Tibial nerve (tissue), 4 donors: ENCODE results near the gene PPP1R15B. TPM values are rescaled to one million over a fixed set of nuclear protein-coding genes. Genes with fewer than 3 reads are reported as not detected.

Source experiments
- DNase-seq, 2 donors: peaks; one replicate each; pipeline ENCODE4 v3.0.0-alpha.2; 2019; ENCODE audit warnings: low spot score in 2 of 2
- H3K27ac ChIP-seq, 4 donors: fragments of 200-600 bp; sonication (generic) in 3 of 4; one replicate each; pipeline ENCODE4 v1.5.1; 2017 to 2019; ENCODE audit warnings: mild to moderate bottlenecking in 1 of 4
- H3K27me3 ChIP-seq, 2 donors: fragments of 200-600 bp; sonication (generic) in 1 of 2; one replicate each; pipeline versions ENCODE4 v1.5.1 to v1.6.0; 2017 to 2019
- H3K36me3 ChIP-seq, 3 donors: fragments of 200-600 bp; sonication (generic); one replicate each; pipeline ENCODE4 v1.5.1; 2018 to 2019
- H3K4me1 ChIP-seq, 4 donors: fragments of 200-600 bp; sonication (generic) in 3 of 4; one replicate each; pipeline ENCODE4 v1.5.1; 2017 to 2019
- H3K4me3 ChIP-seq, 4 donors: fragments of 200-600 bp; sonication (generic) in 3 of 4; one replicate each; pipeline ENCODE4 v1.5.1; 2017 to 2019; ENCODE audit warnings: mild to moderate bottlenecking in 1 of 4, moderate library complexity in 1 of 4
- H3K9me3 ChIP-seq, 4 donors: fragments of 200-600 bp; sonication (generic) in 3 of 4; one replicate each; pipeline ENCODE4 v1.5.1; 2017 to 2019
- CTCF ChIP-seq, 5 experiments: fragments of 200-600 bp in 3 of 5; fragments of 450-650 bp in 2 of 5; sonication (generic) in 3 of 5; IDR thresholded peaks; one replicate each; pipeline ENCODE4 v1.5.1; 2016 to 2019; ENCODE audit warnings: antibody characterized with exemption in 5 of 5, mild to moderate bottlenecking in 3 of 5, moderate library complexity in 2 of 5
- EP300 ChIP-seq, 2 donors: sonication (generic); formaldehyde crosslinking; IDR thresholded peaks; one replicate each; pipeline ENCODE4 v1.6.1; 2017; ENCODE audit warnings: antibody characterized with exemption in 2 of 2, mild to moderate bottlenecking in 1 of 2
- POLR2A ChIP-seq, 2 donors: fragments of 450-650 bp; IDR thresholded peaks; one replicate each; pipeline ENCODE4 v1.6.1; 2017; ENCODE audit warnings: antibody characterized with exemption in 2 of 2, mild to moderate bottlenecking in 2 of 2, moderate library complexity in 2 of 2
- WGBS, 2 donors: methylation state at CpG; one replicate each; pipeline ENCODE4 v1.1.5; 2018; 5-methylcytosine and 5-hydroxymethylcytosine counted together
- total RNA-seq, 4 donors: library from RNA; depleted of rRNA; stranded (reverse); fragments of >200 nt; gene quantifications; one replicate each; pipeline ENCODE4 v1.1.0, GENCODE V29; 2016

Gene PPP1R15B
- total RNA-seq, 4 donors from 2014 or later: 42.9 to 59.9 (median 49.2) TPM

GRCh38 chr1:204401730-204402129 is 9.9 kb downstream of the PPP1R15B start:
- H3K4me3 ChIP-seq: no peak overlapping the region
- no peaks in the 10 kb centered on the region for H3K27me3 ChIP-seq
- peaks cover 0 to 38% (median 16%) of the 10 kb centered on the region in 4 donors for H3K4me1 ChIP-seq
- no peak overlapping the region for H3K27ac ChIP-seq
- H3K36me3 ChIP-seq: peaks cover 0 to 77% (median 0%) of the 10 kb centered on the region in 3 donors
- WGBS, 2 donors: 91 to 99% methylated on average over 3 of the region's 3 CpGs
- TF ChIP-seq EP300 (IDR thresholded peaks at IDR 0.05) (no peak), POLR2A (IDR thresholded peaks at IDR 0.05) (no peak), CTCF (IDR thresholded peaks at IDR 0.05) (no peak)
- no peak for DNase-seq
- H3K9me3 ChIP-seq: no peaks in the 10 kb centered on the region

GRCh38 chr1:204400882-204401510 is 10.6 kb downstream of the PPP1R15B start:
- DNase-seq: no peak
- 78 to 85% methylated on average over 6 of the region's 6 CpGs for WGBS, 2 donors
- TF ChIP-seq CTCF (IDR thresholded peaks at IDR 0.05): no peak
- no peak for TF ChIP-seq EP300 (IDR thresholded peaks at IDR 0.05)
- TF ChIP-seq POLR2A (IDR thresholded peaks at IDR 0.05): no peak
- Histone ChIP-seq H3K27me3 (no peaks in the 10 kb centered on the region), H3K9me3 (no peaks in the 10 kb centered on the region), H3K27ac (no peak overlapping the region), H3K4me3 (no peak overlapping the region), H3K4me1 (peaks cover 0 to 30% (median 9%) of the 10 kb centered on the region in 4 donors), H3K36me3 (peaks cover 0 to 77% (median 0%) of the 10 kb centered on the region in 3 donors)

GRCh38 chr1:204398197-204399125 is 13.2 kb downstream of the PPP1R15B start:
- Histone ChIP-seq H3K9me3 (no peaks in the 10 kb centered on the region), H3K36me3 (peaks cover 0 to 57% (median 0%) of the 10 kb centered on the region in 3 donors), H3K27me3 (no peaks in the 10 kb centered on the region), H3K27ac (peak overlapping the region in 1 of 4 donors; percentile 36), H3K4me3 (no peak overlapping the region), H3K4me1 (peaks cover 0 to 5% (median 0%) of the 10 kb centered on the region in 4 donors)
- TF ChIP-seq CTCF (IDR thresholded peaks at IDR 0.05): peak; percentile 57 to 76 (median 69)
- no peak for TF ChIP-seq EP300 (IDR thresholded peaks at IDR 0.05)
- WGBS, 2 donors: 65 to 69% methylated on average over 7 of the region's 7 CpGs
- DNase-seq: no peak

- no peak for DNase-seq
Observed at GRCh38 chr1:204396015-204396583, 15.5 kb downstream of the PPP1R15B start.

More at GRCh38 chr1:204396015-204396583, 15.5 kb downstream of the PPP1R15B start:
- Histone ChIP-seq H3K4me3 (no peak overlapping the region), H3K9me3 (no peaks in the 10 kb centered on the region), H3K27ac (no peak overlapping the region), H3K36me3 (peaks cover 0 to 37% (median 0%) of the 10 kb centered on the region in 3 donors), H3K27me3 (no peaks in the 10 kb centered on the region), H3K4me1 (peaks cover 0 to 4% (median 0%) of the 10 kb centered on the region in 4 donors)
- TF ChIP-seq EP300 (IDR thresholded peaks at IDR 0.05) (no peak), POLR2A (IDR thresholded peaks at IDR 0.05) (no peak), CTCF (IDR thresholded peaks at IDR 0.05) (no peak)
- 77 to 83% methylated on average over 4 of the region's 4 CpGs for WGBS, 2 donors
